Measurements from ENCODE around the gene USP12.

USP12 gene

GRCh38 chr13:27161423-27161822 lies 10.2 kb downstream of the USP12 start:
- Histone ChIP-seq H3K18ac (ENCODE audit: low read length) (no peak overlapping the region), H3K23ac (ENCODE audit: low read length) (no peak overlapping the region), H4K12ac (ENCODE audit: low read depth, low read length) (no peak overlapping the region), H2AK5ac (ENCODE audit: low read length) (no peak overlapping the region), H3K79me2 (ENCODE audit: control insufficient read depth, insufficient read depth, low read length, poor library complexity) (peaks cover 5% of the 10 kb centered on the region), H3K9ac (ENCODE audit: low read length) (no peak overlapping the region), H4K91ac (ENCODE audit: low read depth, low read length) (no peak overlapping the region), H3K4me3 (ENCODE audit: low read depth, low read length) (no peak overlapping the region), H3K27me3 (ENCODE audit: insufficient read depth, low read length) (no peaks in the 10 kb centered on the region), H3K4ac (ENCODE audit: low read depth, low read length) (peak overlapping the region; percentile 83), H2BK120ac (ENCODE audit: insufficient read depth, low read length, poor library complexity) (no peak overlapping the region), H3K4me2 (ENCODE audit: low read length) (no peak overlapping the region), H3K36me3 (ENCODE audit: control insufficient read depth in 1 of 2, insufficient read depth in 2 of 2, low read length in 2 of 2) (no peaks in the 10 kb centered on the region), H4K8ac (ENCODE audit: low read depth, low read length) (no peak overlapping the region), H3K9me3 (ENCODE audit: insufficient read depth, low read depth, low read length) (no peaks in the 10 kb centered on the region), H2AFZ (ENCODE audit: insufficient read depth, low read length, poor library complexity) (no peak overlapping the region), H2BK12ac (ENCODE audit: low read length) (no peak overlapping the region), H3K79me1 (ENCODE audit: low read length) (no peaks in the 10 kb centered on the region), H3K27ac (ENCODE audit: low read depth, low read length) (no peak overlapping the region), H3K4me1 (ENCODE audit: control insufficient read depth in 1 of 2, insufficient read depth in 2 of 2, low read length in 2 of 2) (peaks cover 0 to 2% of the 10 kb centered on the region in 2 experiments), H2BK5ac (ENCODE audit: low read depth, low read length, poor library complexity) (no peak overlapping the region), H3K14ac (ENCODE audit: low read length) (no peak overlapping the region)
- DNase-seq, result no peak
- no CpG with 5 or more reads among the region's 2 CpGs for WGBS (ENCODE audit: extremely low coverage, insufficient coverage, insufficient read length)

- Histone ChIP-seq H2AK5ac (ENCODE audit: low read length) (no peak overlapping the region), H2BK5ac (ENCODE audit: low read depth, low read length, poor library complexity) (no peak overlapping the region), H3K9ac (ENCODE audit: low read length) (no peak overlapping the region), H3K14ac (ENCODE audit: low read length) (no peak overlapping the region), H3K9me3 (ENCODE audit: insufficient read depth, low read depth, low read length) (no peaks in the 10 kb centered on the region), H4K12ac (ENCODE audit: low read depth, low read length) (no peak overlapping the region), H3K79me1 (ENCODE audit: low read length) (no peaks in the 10 kb centered on the region), H2BK12ac (ENCODE audit: low read length) (no peak overlapping the region), H4K8ac (ENCODE audit: low read depth, low read length) (no peak overlapping the region), H3K4me3 (ENCODE audit: low read depth, low read length) (no peak overlapping the region), H3K4me1 (ENCODE audit: control insufficient read depth in 1 of 2, insufficient read depth in 2 of 2, low read length in 2 of 2) (peaks cover 0 to 2% of the 10 kb centered on the region in 2 experiments), H2AFZ (ENCODE audit: insufficient read depth, low read length, poor library complexity) (no peak overlapping the region), H3K4me2 (ENCODE audit: low read length) (no peak overlapping the region), H3K4ac (ENCODE audit: low read depth, low read length) (peak overlapping the region; percentile 65), H3K79me2 (ENCODE audit: control insufficient read depth, insufficient read depth, low read length, poor library complexity) (peaks cover 5% of the 10 kb centered on the region), H3K27ac (ENCODE audit: low read depth, low read length) (no peak overlapping the region), H3K18ac (ENCODE audit: low read length) (no peak overlapping the region), H2BK120ac (ENCODE audit: insufficient read depth, low read length, poor library complexity) (no peak overlapping the region), H3K36me3 (ENCODE audit: control insufficient read depth in 1 of 2, insufficient read depth in 2 of 2, low read length in 2 of 2) (no peaks in the 10 kb centered on the region), H3K27me3 (ENCODE audit: insufficient read depth, low read length) (no peaks in the 10 kb centered on the region), H3K23ac (ENCODE audit: low read length) (no peak overlapping the region), H4K91ac (ENCODE audit: low read depth, low read length) (no peak overlapping the region)
- WGBS (ENCODE audit: extremely low coverage, insufficient coverage, insufficient read length), result no CpG with 5 or more reads among the region's 9 CpGs
- DNase-seq, result no peak
These were observed 10.8 kb downstream of the USP12 start for GRCh38 chr13:27160657-27161295.

- H3K27ac ChIP-seq (ENCODE audit: low read depth, low read length), result no peak overlapping the region
- no peak overlapping the region for H3K4me2 ChIP-seq (ENCODE audit: low read length)
- no peak overlapping the region for H3K4me3 ChIP-seq (ENCODE audit: low read depth, low read length)
- H3K14ac ChIP-seq (ENCODE audit: low read length), result no peak overlapping the region
- no peak overlapping the region for H2AFZ ChIP-seq (ENCODE audit: insufficient read depth, low read length, poor library complexity)
- H3K9me3 ChIP-seq (ENCODE audit: insufficient read depth, low read depth, low read length), result no peaks in the 10 kb centered on the region
- WGBS (ENCODE audit: extremely low coverage, insufficient coverage, insufficient read length), result no CpG with 5 or more reads among the region's 5 CpGs
- H3K4me1 ChIP-seq (ENCODE audit: control insufficient read depth in 1 of 2, insufficient read depth in 2 of 2, low read length in 2 of 2), result peaks cover 0 to 2% of the 10 kb centered on the region in 2 experiments
- H3K9ac ChIP-seq (ENCODE audit: low read length), result no peak overlapping the region
- H3K79me2 ChIP-seq (ENCODE audit: control insufficient read depth, insufficient read depth, low read length, poor library complexity), result peaks cover 5% of the 10 kb centered on the region
- no peak overlapping the region for H3K4ac ChIP-seq (ENCODE audit: low read depth, low read length)
- no peak overlapping the region for H3K23ac ChIP-seq (ENCODE audit: low read length)
- no peak overlapping the region for H4K12ac ChIP-seq (ENCODE audit: low read depth, low read length)
- H2AK5ac ChIP-seq (ENCODE audit: low read length), result no peak overlapping the region
- no peaks in the 10 kb centered on the region for H3K79me1 ChIP-seq (ENCODE audit: low read length)
- no peaks in the 10 kb centered on the region for H3K36me3 ChIP-seq (ENCODE audit: control insufficient read depth in 1 of 2, insufficient read depth in 2 of 2, low read length in 2 of 2)
- no peak overlapping the region for H4K91ac ChIP-seq (ENCODE audit: low read depth, low read length)
- no peak overlapping the region for H2BK5ac ChIP-seq (ENCODE audit: low read depth, low read length, poor library complexity)
- H4K8ac ChIP-seq (ENCODE audit: low read depth, low read length), result no peak overlapping the region
- DNase-seq, result no peak
- no peaks in the 10 kb centered on the region for H3K27me3 ChIP-seq (ENCODE audit: insufficient read depth, low read length)
- H3K18ac ChIP-seq (ENCODE audit: low read length), result no peak overlapping the region
- no peak overlapping the region for H2BK120ac ChIP-seq (ENCODE audit: insufficient read depth, low read length, poor library complexity)
- no peak overlapping the region for H2BK12ac ChIP-seq (ENCODE audit: low read length)
These were observed 11.6 kb downstream of the USP12 start for GRCh38 chr13:27159806-27160563.

GRCh38 chr13:27158335-27158734 lies 13.3 kb downstream of the USP12 start:
- no peaks in the 10 kb centered on the region for H3K79me1 ChIP-seq (ENCODE audit: low read length)
- no peak overlapping the region for H4K12ac ChIP-seq (ENCODE audit: low read depth, low read length)
- no peak overlapping the region for H4K91ac ChIP-seq (ENCODE audit: low read depth, low read length)
- no peak overlapping the region for H3K27ac ChIP-seq (ENCODE audit: low read depth, low read length)
- H3K9ac ChIP-seq (ENCODE audit: low read length), result no peak overlapping the region
- no peak overlapping the region for H3K14ac ChIP-seq (ENCODE audit: low read length)
- no peak for DNase-seq
- no peak overlapping the region for H3K4me3 ChIP-seq (ENCODE audit: low read depth, low read length)
- no peak overlapping the region for H3K4me2 ChIP-seq (ENCODE audit: low read length)
- H2AFZ ChIP-seq (ENCODE audit: insufficient read depth, low read length, poor library complexity), result no peak overlapping the region
- no peaks in the 10 kb centered on the region for H3K36me3 ChIP-seq (ENCODE audit: control insufficient read depth in 1 of 2, insufficient read depth in 2 of 2, low read length in 2 of 2)
- H3K23ac ChIP-seq (ENCODE audit: low read length), result no peak overlapping the region
- H3K4ac ChIP-seq (ENCODE audit: low read depth, low read length), result peak overlapping the region; percentile 84
- no peak overlapping the region for H4K8ac ChIP-seq (ENCODE audit: low read depth, low read length)
- H2AK5ac ChIP-seq (ENCODE audit: low read length), result no peak overlapping the region
- H3K9me3 ChIP-seq (ENCODE audit: insufficient read depth, low read depth, low read length), result no peaks in the 10 kb centered on the region
- peaks cover 6% of the 10 kb centered on the region for H3K79me2 ChIP-seq (ENCODE audit: control insufficient read depth, insufficient read depth, low read length, poor library complexity)
- no peaks in the 10 kb centered on the region for H3K27me3 ChIP-seq (ENCODE audit: insufficient read depth, low read length)
- no CpG with 5 or more reads among the region's 5 CpGs for WGBS (ENCODE audit: extremely low coverage, insufficient coverage, insufficient read length)
- no peak overlapping the region for H3K18ac ChIP-seq (ENCODE audit: low read length)
- no peak overlapping the region for H2BK12ac ChIP-seq (ENCODE audit: low read length)
- H2BK5ac ChIP-seq (ENCODE audit: low read depth, low read length, poor library complexity), result no peak overlapping the region
- no peak overlapping the region for H2BK120ac ChIP-seq (ENCODE audit: insufficient read depth, low read length, poor library complexity)
- H3K4me1 ChIP-seq (ENCODE audit: control insufficient read depth in 1 of 2, insufficient read depth in 2 of 2, low read length in 2 of 2), result no peaks in the 10 kb centered on the region
